ENCODE data around the gene CDCA3.

DNA sequence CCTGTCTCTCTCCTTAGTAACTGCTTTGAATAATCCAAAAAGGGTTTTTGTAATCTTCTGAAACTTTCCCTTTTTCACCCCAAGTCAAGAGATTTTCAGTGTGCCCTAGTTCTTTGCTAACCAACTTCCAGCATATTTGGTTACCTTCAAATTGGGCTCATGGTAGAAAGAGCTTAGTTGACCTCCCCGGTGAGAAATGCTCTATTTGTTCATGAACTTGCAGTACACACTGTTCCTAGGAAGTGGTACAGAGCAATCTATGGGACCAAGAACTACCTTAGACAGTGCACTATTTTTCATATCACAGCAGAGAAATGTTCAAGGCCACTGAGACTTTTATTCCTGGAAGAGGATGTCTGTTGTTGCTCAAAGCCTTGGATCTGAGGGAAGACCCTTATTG lies 2.5 kb upstream of the CDCA3 start:
- TF ChIP-seq POLR2AphosphoS5 (IDR thresholded peaks at IDR 0.05; ENCODE audit: low read depth, low read length) (no peak), POLR2A (IDR thresholded peaks at IDR 0.05; ENCODE audit: low read depth, low read length) (no peak)

Data from GM12892 (cell line).